ENCODE data around the gene SAYSD1. TPM values are rescaled to one million over a fixed set of nuclear protein-coding genes. Genes with fewer than 3 reads are reported as not detected.
A peak's percentile ranks its signal among the peaks of the same experiment; 100 is the strongest.

Gene SAYSD1
- polyA plus RNA-seq, 4 donors, result 13.4 to 17.8 (median 14.8) TPM

DNA sequence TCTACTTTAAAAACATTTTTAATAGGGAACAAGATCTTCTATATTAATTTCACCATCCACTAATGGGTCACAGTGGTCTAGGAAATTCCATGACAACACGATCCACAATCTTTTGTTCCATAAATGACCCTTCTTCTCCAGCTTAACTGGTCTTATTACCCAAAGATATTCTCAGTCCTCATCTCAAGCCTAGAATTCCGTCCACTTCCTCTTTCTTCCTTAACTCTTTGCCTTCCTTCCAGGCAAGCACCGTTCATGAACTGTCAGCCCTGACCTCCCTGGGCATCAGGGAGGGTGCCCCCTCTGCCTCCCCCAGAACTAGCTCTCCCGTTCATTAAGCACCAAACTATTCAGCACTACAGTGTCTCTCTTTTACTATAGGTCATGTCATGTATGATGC lies 8.0 kb downstream of the SAYSD1 start:
- no peak for FAIRE-seq
- no peaks in the 10 kb centered on the region for H3K9me3 ChIP-seq (ENCODE audit: control insufficient read depth in 2 of 2, insufficient read depth in 1 of 2, low read depth in 1 of 2, low read length in 1 of 2)
- H3K27me3 ChIP-seq (ENCODE audit: control insufficient read depth in 3 of 3, insufficient read depth in 3 of 3, low read length in 3 of 3), result no peaks in the 10 kb centered on the region
- peaks cover 0 to 11% (median 10%) of the 10 kb centered on the region in 3 donors for H3K36me3 ChIP-seq (ENCODE audit: control insufficient read depth in 3 of 3, insufficient read depth in 2 of 3, low read depth in 1 of 3, low read length in 3 of 3)
- H3K27ac ChIP-seq (ENCODE audit: low read depth in 1 of 3, low read length in 2 of 3), result no peak overlapping the region
- peaks cover 3 to 20% (median 9%) of the 10 kb centered on the region in 3 donors for H3K4me1 ChIP-seq (ENCODE audit: control insufficient read depth in 3 of 3, insufficient read depth in 2 of 3, low read depth in 1 of 3, low read length in 2 of 3)
- DNase-seq, result no peak
- H3K4me3 ChIP-seq (ENCODE audit: low read depth in 1 of 3, low read length in 3 of 3), result no peak overlapping the region
- 71 to 90% (median 86%) methylated on average over 4 of the region's 4 CpGs for WGBS, 3 donors

DNA sequence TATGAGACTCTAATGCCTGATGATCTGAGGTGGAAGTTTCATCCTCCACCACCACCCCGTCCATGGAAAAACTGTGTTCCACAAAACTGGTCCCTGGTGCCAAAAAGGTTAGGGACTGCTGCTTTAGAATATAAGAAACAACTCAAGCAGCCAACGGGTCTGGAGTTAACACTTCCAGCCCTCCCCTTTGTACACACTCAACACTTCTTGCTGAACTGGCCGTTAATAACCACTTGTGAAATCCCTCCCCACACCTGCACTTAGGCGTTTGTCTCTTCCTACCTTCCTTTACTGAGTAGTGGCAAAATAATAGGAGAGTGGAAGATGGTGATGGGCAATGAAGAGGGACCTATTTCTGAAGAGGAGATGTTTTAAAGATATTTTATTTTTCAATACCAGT lies 10.5 kb downstream of the SAYSD1 start:
- WGBS, 3 donors, result 59 to 76% (median 71%) methylated on average over 4 of the region's 4 CpGs
- FAIRE-seq (no peak), DNase-seq (no peak)
- Histone ChIP-seq H3K4me1 (ENCODE audit: control insufficient read depth in 3 of 3, insufficient read depth in 2 of 3, low read depth in 1 of 3, low read length in 2 of 3) (peaks cover 3 to 20% (median 9%) of the 10 kb centered on the region in 3 donors), H3K27ac (ENCODE audit: low read depth in 1 of 3, low read length in 2 of 3) (no peak overlapping the region), H3K27me3 (ENCODE audit: control insufficient read depth in 3 of 3, insufficient read depth in 3 of 3, low read length in 3 of 3) (no peaks in the 10 kb centered on the region), H3K4me3 (ENCODE audit: low read depth in 1 of 3, low read length in 3 of 3) (no peak overlapping the region), H3K36me3 (ENCODE audit: control insufficient read depth in 3 of 3, insufficient read depth in 2 of 3, low read depth in 1 of 3, low read length in 3 of 3) (peaks cover 0 to 11% (median 10%) of the 10 kb centered on the region in 3 donors), H3K9me3 (ENCODE audit: control insufficient read depth in 2 of 2, insufficient read depth in 1 of 2, low read depth in 1 of 2, low read length in 1 of 2) (no peaks in the 10 kb centered on the region)

DNA sequence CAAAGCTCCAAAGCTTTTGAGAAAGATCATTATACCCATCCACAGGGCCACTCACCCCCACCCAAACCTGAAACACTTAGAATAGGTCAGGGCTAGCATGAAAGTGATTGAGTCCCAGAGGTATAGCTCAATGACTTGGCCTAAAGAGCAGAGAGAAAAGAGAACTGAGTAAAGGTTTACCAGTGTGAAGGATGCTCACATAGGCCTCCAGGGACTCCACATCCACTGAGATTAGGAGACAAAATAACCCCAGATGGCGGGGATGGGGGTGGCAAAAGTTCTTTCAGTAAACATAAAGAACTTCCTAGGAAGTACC lies 12.2 kb downstream of the SAYSD1 start:
- WGBS, 3 donors, result 91 to 96% (median 95%) methylated on average over 1 of the region's 1 CpG
- no peak overlapping the region for H3K4me3 ChIP-seq (ENCODE audit: low read depth in 1 of 3, low read length in 3 of 3)
- peaks cover 2 to 9% (median 2%) of the 10 kb centered on the region in 3 donors for H3K4me1 ChIP-seq (ENCODE audit: control insufficient read depth in 3 of 3, insufficient read depth in 2 of 3, low read depth in 1 of 3, low read length in 2 of 3)
- H3K36me3 ChIP-seq (ENCODE audit: control insufficient read depth in 3 of 3, insufficient read depth in 2 of 3, low read depth in 1 of 3, low read length in 3 of 3), result peaks cover 0 to 7% (median 5%) of the 10 kb centered on the region in 3 donors
- H3K9me3 ChIP-seq (ENCODE audit: control insufficient read depth in 2 of 2, insufficient read depth in 1 of 2, low read depth in 1 of 2, low read length in 1 of 2), result no peaks in the 10 kb centered on the region
- no peak for FAIRE-seq
- no peak for DNase-seq
- H3K27ac ChIP-seq (ENCODE audit: low read depth in 1 of 3, low read length in 2 of 3), result no peak overlapping the region
- no peaks in the 10 kb centered on the region for H3K27me3 ChIP-seq (ENCODE audit: control insufficient read depth in 3 of 3, insufficient read depth in 3 of 3, low read length in 3 of 3)

DNA sequence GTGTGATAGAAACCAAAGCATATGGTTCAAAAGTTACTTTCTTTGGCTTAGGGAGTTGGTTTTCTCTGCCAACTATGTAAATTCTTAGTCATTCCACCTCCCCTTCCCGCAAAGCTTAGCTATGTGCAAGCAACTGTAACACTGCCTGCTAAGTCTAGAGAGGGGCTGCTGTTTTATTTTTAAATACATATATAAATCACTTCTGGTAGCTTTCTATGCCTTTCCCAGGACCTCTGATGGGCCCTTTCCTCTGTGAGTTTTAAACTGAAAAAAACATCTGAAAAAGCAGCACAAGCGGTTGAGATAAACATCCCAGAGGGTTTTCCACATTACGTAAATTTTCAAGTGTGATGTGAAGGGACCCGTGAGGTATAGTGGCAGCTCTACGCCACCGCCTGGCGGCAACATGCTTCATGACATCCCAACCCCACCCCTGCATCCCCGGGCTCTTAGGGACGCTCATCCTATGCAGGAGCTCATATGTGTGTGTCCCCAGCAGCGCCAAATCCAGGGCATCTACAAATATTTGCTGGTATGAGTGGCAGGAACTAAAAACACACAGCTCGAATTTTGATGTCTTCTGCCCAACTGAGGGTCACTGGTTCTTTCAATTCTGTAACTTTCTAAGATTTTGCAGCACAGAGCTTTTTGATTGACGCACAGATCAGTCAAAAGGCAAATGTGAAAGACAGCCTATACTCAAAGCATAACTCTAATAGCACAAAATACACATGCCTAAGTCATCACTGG lies 12.7 kb downstream of the SAYSD1 start:
- DNase-seq (peak in 1 of 2 donors; percentile 58), FAIRE-seq (no peak)
- no peak overlapping the region for H3K27ac ChIP-seq (ENCODE audit: low read depth in 1 of 3, low read length in 2 of 3)
- no peak overlapping the region for H3K4me3 ChIP-seq (ENCODE audit: low read depth in 1 of 3, low read length in 3 of 3)
- H3K9me3 ChIP-seq (ENCODE audit: control insufficient read depth in 2 of 2, insufficient read depth in 1 of 2, low read depth in 1 of 2, low read length in 1 of 2), result no peaks in the 10 kb centered on the region
- H3K27me3 ChIP-seq (ENCODE audit: control insufficient read depth in 3 of 3, insufficient read depth in 3 of 3, low read length in 3 of 3), result no peaks in the 10 kb centered on the region
- 52 to 80% (median 77%) methylated on average over 12 of the region's 12 CpGs for WGBS, 3 donors
- peaks cover 0 to 7% (median 5%) of the 10 kb centered on the region in 3 donors for H3K36me3 ChIP-seq (ENCODE audit: control insufficient read depth in 3 of 3, insufficient read depth in 2 of 3, low read depth in 1 of 3, low read length in 3 of 3)
- H3K4me1 ChIP-seq (ENCODE audit: control insufficient read depth in 3 of 3, insufficient read depth in 2 of 3, low read depth in 1 of 3, low read length in 2 of 3), result peaks cover 0 to 3% (median 0%) of the 10 kb centered on the region in 3 donors

DNA sequence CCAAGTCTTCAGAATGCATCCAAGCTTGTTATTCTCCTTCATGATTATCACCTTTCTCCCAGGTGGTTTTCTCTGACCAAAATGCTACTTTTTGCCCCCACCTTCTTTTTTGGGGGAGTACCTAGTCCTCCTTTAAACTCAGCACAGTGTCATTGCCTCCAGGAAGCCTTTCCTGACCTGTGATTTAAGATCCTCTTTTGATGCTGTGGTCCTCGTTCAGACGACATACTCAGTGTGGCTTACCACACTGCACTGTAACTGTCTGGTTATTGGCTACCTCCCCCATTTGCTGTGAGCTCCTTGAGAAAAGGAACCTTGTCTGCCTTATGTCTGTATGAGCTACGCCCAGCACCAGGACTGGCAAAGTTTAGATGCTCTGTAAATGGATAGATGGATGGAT lies 14.6 kb downstream of the SAYSD1 start:
- H3K36me3 ChIP-seq (ENCODE audit: control insufficient read depth in 3 of 3, insufficient read depth in 2 of 3, low read depth in 1 of 3, low read length in 3 of 3), result peaks cover 0 to 7% (median 3%) of the 10 kb centered on the region in 3 donors
- H3K9me3 ChIP-seq (ENCODE audit: control insufficient read depth in 2 of 2, insufficient read depth in 1 of 2, low read depth in 1 of 2, low read length in 1 of 2), result no peaks in the 10 kb centered on the region
- H3K4me3 ChIP-seq (ENCODE audit: low read depth in 1 of 3, low read length in 3 of 3), result no peak overlapping the region
- 60 to 84% (median 72%) methylated on average over 3 of the region's 3 CpGs for WGBS, 3 donors
- H3K4me1 ChIP-seq (ENCODE audit: control insufficient read depth in 3 of 3, insufficient read depth in 2 of 3, low read depth in 1 of 3, low read length in 2 of 3), result no peaks in the 10 kb centered on the region
- FAIRE-seq (no peak), DNase-seq (no peak)
- no peaks in the 10 kb centered on the region for H3K27me3 ChIP-seq (ENCODE audit: control insufficient read depth in 3 of 3, insufficient read depth in 3 of 3, low read length in 3 of 3)
- no peak overlapping the region for H3K27ac ChIP-seq (ENCODE audit: low read depth in 1 of 3, low read length in 2 of 3)

DNA sequence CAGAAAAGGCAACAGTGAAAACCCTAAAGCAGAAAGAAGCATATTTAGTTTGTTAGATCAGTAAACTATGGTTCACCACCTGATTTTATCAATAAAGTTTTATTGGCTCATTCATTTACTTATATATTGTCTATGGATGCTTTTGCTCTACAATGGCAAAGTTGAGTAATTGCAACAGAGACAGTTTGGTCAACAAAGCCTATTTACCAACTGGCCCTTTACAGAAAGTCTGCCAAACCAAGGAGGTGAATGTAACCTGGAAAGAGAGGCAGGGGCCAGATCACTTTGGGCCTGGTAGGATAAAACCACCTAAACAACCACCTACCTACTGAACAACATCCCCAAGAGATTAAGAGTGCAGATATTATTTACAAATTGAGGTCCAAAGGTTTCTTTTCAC lies 19.4 kb downstream of the SAYSD1 start:
- Histone ChIP-seq H3K4me1 (ENCODE audit: control insufficient read depth in 3 of 3, insufficient read depth in 2 of 3, low read depth in 1 of 3, low read length in 2 of 3) (no peaks in the 10 kb centered on the region), H3K27me3 (ENCODE audit: control insufficient read depth in 3 of 3, insufficient read depth in 3 of 3, low read length in 3 of 3) (no peaks in the 10 kb centered on the region), H3K9me3 (ENCODE audit: control insufficient read depth in 2 of 2, insufficient read depth in 1 of 2, low read depth in 1 of 2, low read length in 1 of 2) (no peaks in the 10 kb centered on the region), H3K27ac (ENCODE audit: low read depth in 1 of 3, low read length in 2 of 3) (no peak overlapping the region), H3K36me3 (ENCODE audit: control insufficient read depth in 3 of 3, insufficient read depth in 2 of 3, low read depth in 1 of 3, low read length in 3 of 3) (no peaks in the 10 kb centered on the region), H3K4me3 (ENCODE audit: low read depth in 1 of 3, low read length in 3 of 3) (no peak overlapping the region)
- no peak for DNase-seq
- no peak for FAIRE-seq

DNA sequence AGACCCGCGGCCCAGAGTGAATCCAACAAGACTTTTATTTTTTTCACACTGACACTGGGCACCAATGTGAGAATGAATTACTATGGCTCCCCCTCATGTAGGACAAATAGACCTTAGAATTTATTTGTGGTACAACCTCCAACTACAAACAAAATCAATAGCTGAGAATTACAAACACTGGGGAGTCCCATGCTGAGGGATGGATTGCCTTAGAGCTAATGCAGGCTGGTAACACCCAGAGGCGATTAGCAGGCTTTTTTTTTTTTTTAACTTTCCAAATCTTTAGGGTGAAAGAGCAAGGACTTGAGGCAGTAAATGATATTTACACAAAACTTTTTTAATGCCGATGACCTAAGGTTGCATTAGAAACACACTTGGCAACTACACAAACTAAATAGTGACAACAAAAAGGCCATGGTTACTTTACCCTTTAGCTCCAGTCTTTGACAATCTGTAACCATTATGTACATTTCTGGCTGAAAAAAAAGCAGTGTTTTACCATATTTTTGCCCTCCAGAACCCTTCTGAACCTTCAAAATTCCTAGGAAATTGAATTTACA lies 21.8 kb downstream of the SAYSD1 start:
- Histone ChIP-seq H3K4me3 (ENCODE audit: low read depth in 1 of 3, low read length in 3 of 3) (no peak overlapping the region), H3K4me1 (ENCODE audit: control insufficient read depth in 3 of 3, insufficient read depth in 2 of 3, low read depth in 1 of 3, low read length in 2 of 3) (no peaks in the 10 kb centered on the region), H3K36me3 (ENCODE audit: control insufficient read depth in 3 of 3, insufficient read depth in 2 of 3, low read depth in 1 of 3, low read length in 3 of 3) (no peaks in the 10 kb centered on the region), H3K9me3 (ENCODE audit: control insufficient read depth in 2 of 2, insufficient read depth in 1 of 2, low read depth in 1 of 2, low read length in 1 of 2) (no peaks in the 10 kb centered on the region), H3K27ac (ENCODE audit: low read depth in 1 of 3, low read length in 2 of 3) (no peak overlapping the region), H3K27me3 (ENCODE audit: control insufficient read depth in 3 of 3, insufficient read depth in 3 of 3, low read length in 3 of 3) (no peaks in the 10 kb centered on the region)
- FAIRE-seq (no peak), DNase-seq (no peak)
- WGBS, 3 donors, result 61 to 72% (median 70%) methylated on average over 4 of the region's 4 CpGs

DNA sequence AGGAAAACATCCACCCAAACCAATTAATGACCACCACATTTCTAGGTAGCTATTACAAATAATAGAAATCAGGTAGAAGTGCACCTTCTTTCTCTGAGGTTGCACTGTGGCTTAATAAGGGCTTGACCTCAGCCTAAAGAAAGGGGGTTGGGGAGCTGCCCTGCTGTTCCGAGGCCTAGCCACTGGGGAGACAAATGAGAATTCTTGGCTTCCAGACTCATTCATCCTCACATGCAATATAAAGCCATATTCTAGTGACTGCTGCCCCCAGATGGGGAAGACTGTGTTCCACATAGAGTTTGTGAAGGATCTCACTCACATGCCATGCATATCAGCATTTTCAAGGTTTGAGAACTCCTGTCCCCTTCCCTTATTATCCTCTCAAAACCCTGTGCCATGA lies 22.9 kb downstream of the SAYSD1 start:
- WGBS, 3 donors, result 42 to 58% (median 56%) methylated on average over 1 of the region's 1 CpG
- H3K36me3 ChIP-seq (ENCODE audit: control insufficient read depth in 3 of 3, insufficient read depth in 2 of 3, low read depth in 1 of 3, low read length in 3 of 3), result no peaks in the 10 kb centered on the region
- peak in 1 of 2 donors; percentile 35 for DNase-seq
- no peaks in the 10 kb centered on the region for H3K27me3 ChIP-seq (ENCODE audit: control insufficient read depth in 3 of 3, insufficient read depth in 3 of 3, low read length in 3 of 3)
- H3K4me1 ChIP-seq (ENCODE audit: control insufficient read depth in 3 of 3, insufficient read depth in 2 of 3, low read depth in 1 of 3, low read length in 2 of 3), result no peaks in the 10 kb centered on the region
- FAIRE-seq, result no peak
- H3K4me3 ChIP-seq (ENCODE audit: low read depth in 1 of 3, low read length in 3 of 3), result no peak overlapping the region
- no peak overlapping the region for H3K27ac ChIP-seq (ENCODE audit: low read depth in 1 of 3, low read length in 2 of 3)
- H3K9me3 ChIP-seq (ENCODE audit: control insufficient read depth in 2 of 2, insufficient read depth in 1 of 2, low read depth in 1 of 2, low read length in 1 of 2), result no peaks in the 10 kb centered on the region

DNA sequence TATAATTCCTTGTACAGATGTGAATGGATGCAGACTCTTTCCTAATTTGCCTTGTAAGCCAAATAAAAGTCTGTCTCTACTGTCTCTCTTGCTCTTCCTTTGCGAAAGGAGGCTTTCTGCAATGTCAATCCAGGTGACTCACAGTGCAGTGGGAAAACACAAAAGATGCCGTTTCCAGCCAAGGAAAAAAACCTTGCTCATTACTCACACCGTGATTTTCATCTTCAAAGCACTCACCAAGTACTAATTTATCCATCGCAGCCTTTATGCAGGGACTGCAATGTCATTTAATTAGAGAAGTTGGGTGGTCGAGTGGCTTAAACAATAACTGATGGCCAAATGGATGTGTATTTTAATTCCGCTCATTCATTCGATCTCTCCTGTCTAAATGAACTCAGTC lies 23.8 kb downstream of the SAYSD1 start:
- WGBS, 3 donors, result 81 to 85% (median 83%) methylated on average over 7 of the region's 7 CpGs
- no peaks in the 10 kb centered on the region for H3K9me3 ChIP-seq (ENCODE audit: control insufficient read depth in 2 of 2, insufficient read depth in 1 of 2, low read depth in 1 of 2, low read length in 1 of 2)
- H3K27me3 ChIP-seq (ENCODE audit: control insufficient read depth in 3 of 3, insufficient read depth in 3 of 3, low read length in 3 of 3), result no peaks in the 10 kb centered on the region
- H3K27ac ChIP-seq (ENCODE audit: low read depth in 1 of 3, low read length in 2 of 3), result no peak overlapping the region
- H3K36me3 ChIP-seq (ENCODE audit: control insufficient read depth in 3 of 3, insufficient read depth in 2 of 3, low read depth in 1 of 3, low read length in 3 of 3), result no peaks in the 10 kb centered on the region
- FAIRE-seq, result no peak
- H3K4me1 ChIP-seq (ENCODE audit: control insufficient read depth in 3 of 3, insufficient read depth in 2 of 3, low read depth in 1 of 3, low read length in 2 of 3), result no peaks in the 10 kb centered on the region
- no peak overlapping the region for H3K4me3 ChIP-seq (ENCODE audit: low read depth in 1 of 3, low read length in 3 of 3)
- no peak for DNase-seq

Measured in small intestine (tissue), 7 donors.